Esophagus muscularis mucosa (tissue), 4 donors: ENCODE data around the gene FAM168B. TPM values are rescaled to one million over a fixed set of nuclear protein-coding genes. Genes with fewer than 3 reads are reported as not detected.

Experiments
- DNase-seq: peaks from one replicate; pipeline ENCODE4 v3.0.0-alpha.2; 2017; ENCODE audit errors: extremely low spot score
- H3K27ac ChIP-seq, 4 donors: fragments of 200-600 bp; sonication (generic); replicated peaks in 1 of 4; 1 replicate in 3 of 4; 2 replicates in 1 of 4; pipeline ENCODE4 v1.5.1; 2016 to 2019; ENCODE audit warnings: mild to moderate bottlenecking in 1 of 4
- H3K27me3 ChIP-seq, 4 donors: fragments of 200-600 bp; sonication (generic); one replicate each; pipeline versions ENCODE4 v1.5.1 to v1.6.0; 2016 to 2019
- H3K36me3 ChIP-seq, 4 donors: fragments of 200-600 bp; sonication (generic); one replicate each; pipeline ENCODE4 v1.5.1; 2016 to 2019
- H3K4me1 ChIP-seq, 4 donors: fragments of 200-600 bp; sonication (generic); one replicate each; pipeline ENCODE4 v1.5.1; 2016 to 2019
- H3K4me3 ChIP-seq, 4 donors: fragments of 200-600 bp; sonication (generic); 1 replicate in 2 of 4; 2 replicates in 2 of 4; pipeline ENCODE4 v1.5.1; 2016 to 2019; ENCODE audit warnings: mild to moderate bottlenecking in 4 of 4, moderate library complexity in 1 of 4
- H3K9me3 ChIP-seq, 4 donors: fragments of 200-600 bp; sonication (generic); 1 replicate in 3 of 4; 2 replicates in 1 of 4; pipeline ENCODE4 v1.5.1; 2016 to 2019
- CTCF ChIP-seq, 3 experiments: fragments of 200-600 bp in 2 of 3; fragments of 450-650 bp in 1 of 3; sonication (generic) in 2 of 3; IDR thresholded peaks; one replicate each; pipeline ENCODE4 v1.5.1; 2017 to 2019; ENCODE audit warnings: antibody characterized with exemption in 3 of 3, mild to moderate bottlenecking in 2 of 3, moderate library complexity in 1 of 3
- EP300 ChIP-seq: sonication (generic); formaldehyde crosslinking; IDR thresholded peaks from one replicate; pipeline ENCODE4 v1.6.1; 2017; ENCODE audit warnings: antibody characterized with exemption
- POLR2A ChIP-seq: fragments of 450-650 bp; IDR thresholded peaks from one replicate; pipeline ENCODE4 v1.6.1; 2017; ENCODE audit warnings: antibody characterized with exemption, moderate library complexity, mild to moderate bottlenecking, low read depth
- POLR2AphosphoS5 ChIP-seq, 2 donors: sonication (generic); formaldehyde crosslinking; IDR thresholded peaks; one replicate each; pipeline ENCODE4 v1.6.1; 2017; ENCODE audit warnings: antibody characterized with exemption in 2 of 2
- WGBS: methylation state at CpG from one replicate; pipeline ENCODE4 v1.1.5; 2018; 5-methylcytosine and 5-hydroxymethylcytosine counted together
- intact Hi-C: fragments of 100-400 bp; cut with DNase I; formaldehyde crosslinking; loops from one replicate; pipeline ENCODE4 v1.15.1; 2023
- total RNA-seq, 4 donors: library from RNA; depleted of rRNA; stranded (reverse); fragments of >200 nt; gene quantifications; one replicate each; pipeline versions ENCODE4 v1.1.0 to v1.2.1, GENCODE V29; 2016

Gene FAM168B
- total RNA-seq, 4 donors from 2014 or later, result 155 to 193 (median 182) TPM

- no peaks in the 10 kb centered on the region for H3K27me3 ChIP-seq
- H3K4me3 ChIP-seq, result no peak overlapping the region
- H3K27ac ChIP-seq, result no peak overlapping the region
- H3K9me3 ChIP-seq, result no peaks in the 10 kb centered on the region
- 97% methylated on average over 3 of the region's 3 CpGs for WGBS
- H3K4me1 ChIP-seq, result no peaks in the 10 kb centered on the region
- TF ChIP-seq EP300 (no peak), CTCF (IDR thresholded peaks at IDR 0.05) (no peak), POLR2A (no peak), POLR2AphosphoS5 (IDR thresholded peaks at IDR 0.05) (no peak)
- peaks cover 40 to 74% (median 70%) of the 10 kb centered on the region in 4 donors for H3K36me3 ChIP-seq
- no peak for DNase-seq
- intact Hi-C loops, result loop anchor here (2.0 kb wide), 1 partner anchor 21 kb away; no protein-coding TSS in a partner anchor
Measured at GRCh38 chr2:131127981-131128380, 34.7 kb upstream of the FAM168B start.

- Histone ChIP-seq H3K27ac (no peak overlapping the region), H3K27me3 (no peaks in the 10 kb centered on the region), H3K36me3 (peaks cover 40 to 70% (median 64%) of the 10 kb centered on the region in 4 donors), H3K4me1 (no peaks in the 10 kb centered on the region), H3K4me3 (no peak overlapping the region), H3K9me3 (no peaks in the 10 kb centered on the region)
- TF ChIP-seq CTCF (IDR thresholded peaks at IDR 0.05), result no peak
- TF ChIP-seq POLR2A, result no peak
- no peak for TF ChIP-seq POLR2AphosphoS5 (IDR thresholded peaks at IDR 0.05)
- no peak for TF ChIP-seq EP300
- no peak for DNase-seq
- intact Hi-C loops, result no loop called here
- 89% methylated on average over 3 of the region's 3 CpGs for WGBS
Measured at GRCh38 chr2:131127076-131127475, 33.8 kb upstream of the FAM168B start.

GRCh38 chr2:131126436-131126835, 33.2 kb upstream of the FAM168B start:
- no peaks in the 10 kb centered on the region for H3K27me3 ChIP-seq
- H3K9me3 ChIP-seq, result no peaks in the 10 kb centered on the region
- intact Hi-C loops, result no loop called here
- whole genome bisulfite sequencing, result 76% methylated on average over 5 of the region's 5 CpGs
- DNase-seq, result no peak
- H3K4me3 ChIP-seq, result no peak overlapping the region
- TF ChIP-seq POLR2AphosphoS5 (IDR thresholded peaks at IDR 0.05) (no peak), POLR2A (no peak), CTCF (IDR thresholded peaks at IDR 0.05) (no peak), EP300 (no peak)
- H3K36me3 ChIP-seq, result peaks cover 38 to 70% (median 62%) of the 10 kb centered on the region in 4 donors
- no peak overlapping the region for H3K27ac ChIP-seq
- no peaks in the 10 kb centered on the region for H3K4me1 ChIP-seq

GRCh38 chr2:131125195-131125757, 32.0 kb upstream of the FAM168B start:
- Histone ChIP-seq H3K27ac (no peak overlapping the region), H3K4me1 (no peaks in the 10 kb centered on the region), H3K9me3 (no peaks in the 10 kb centered on the region), H3K4me3 (no peak overlapping the region), H3K27me3 (no peaks in the 10 kb centered on the region), H3K36me3 (peaks cover 28 to 64% (median 58%) of the 10 kb centered on the region in 4 donors)
- 89% methylated on average over 7 of the region's 7 CpGs for WGBS
- no peak for TF ChIP-seq CTCF (IDR thresholded peaks at IDR 0.05)
- no peak for TF ChIP-seq EP300
- no peak for TF ChIP-seq POLR2A
- TF ChIP-seq POLR2AphosphoS5 (IDR thresholded peaks at IDR 0.05), result no peak
- intact Hi-C loops, result no loop called here
- DNase-seq, result no peak

GRCh38 chr2:131123192-131123591, 29.9 kb upstream of the FAM168B start:
- H3K27ac ChIP-seq, result no peak overlapping the region
- no peaks in the 10 kb centered on the region for H3K9me3 ChIP-seq
- H3K36me3 ChIP-seq, result peaks cover 26 to 43% (median 38%) of the 10 kb centered on the region in 4 donors
- intact Hi-C loops, result no loop called here
- H3K4me3 ChIP-seq, result no peak overlapping the region
- H3K27me3 ChIP-seq, result no peaks in the 10 kb centered on the region
- no peaks in the 10 kb centered on the region for H3K4me1 ChIP-seq
- no peak for TF ChIP-seq EP300
- no peak for TF ChIP-seq POLR2A
- DNase-seq, result no peak
- WGBS, result 96% methylated on average over 3 of the region's 3 CpGs
